GM13976 (cell line): ENCODE measurements around the gene VWA1.

Source experiments
- DNase-seq: peaks from one replicate; pipeline ENCODE4 v3.0.0; 2012; ENCODE audit warnings: low spot score
- CTCF ChIP-seq: IDR thresholded peaks from 2 replicates; pipeline ENCODE4 v1.5.1; 2012; ENCODE audit warnings: borderline replicate concordance, mild to moderate bottlenecking; ENCODE audit not compliant: insufficient read depth; ENCODE audit errors: extremely low read depth, missing control alignments, control extremely low read depth
- in situ Hi-C: fragments of 300-500 bp; cut with MboI; formaldehyde crosslinking; loops from one replicate; pipeline ENCODE4 v1.12.0; 2022; ENCODE audit warnings: low sequenced_read_pairs, mixed read lengths, inconsistent platforms; ENCODE audit not compliant: unreplicated experiment

The VWA1 gene

GRCh38 chr1:1435106-1435903 is at the start of gene VWA1:
Gene VWA1, plus strand, starts transcription at chr1:1435690. Its CDS starts 59 bp downstream, at chr1:1435749.
- TF ChIP-seq CTCF: no peak
- DNase-seq: peak; percentile 93
- in situ Hi-C loops: no loop called here

- in situ Hi-C loops: no loop called here
- no peak for DNase-seq
- no peak for TF ChIP-seq CTCF
Observed at GRCh38 chr1:1385931-1386330, 49.6 kb upstream of the VWA1 start.

- no peak for DNase-seq
- in situ Hi-C loops: no loop called here
- TF ChIP-seq CTCF: no peak
Observed at GRCh38 chr1:1387098-1388077, 48.1 kb upstream of the VWA1 start.

GRCh38 chr1:1388078-1388472 is 47.4 kb upstream of the VWA1 start:
- DNase-seq: no peak
- in situ Hi-C loops: no loop called here
- no peak for TF ChIP-seq CTCF

- no peak for TF ChIP-seq CTCF
- DNase-seq: no peak
- in situ Hi-C loops: no loop called here
Observed at GRCh38 chr1:1390675-1391074, 44.8 kb upstream of the VWA1 start.

GRCh38 chr1:1391225-1391624 is 44.3 kb upstream of the VWA1 start:
- DNase-seq: no peak
- TF ChIP-seq CTCF: no peak
- in situ Hi-C loops: no loop called here
